ENCODE measurements around the gene SPPL3. TPM values are rescaled to one million over a fixed set of nuclear protein-coding genes. Genes with fewer than 3 reads are reported as not detected.

Gene SPPL3
- total and polyA plus RNA-seq, 4 donors: 7.4 to 12.6 (median 8.7) TPM

DNA sequence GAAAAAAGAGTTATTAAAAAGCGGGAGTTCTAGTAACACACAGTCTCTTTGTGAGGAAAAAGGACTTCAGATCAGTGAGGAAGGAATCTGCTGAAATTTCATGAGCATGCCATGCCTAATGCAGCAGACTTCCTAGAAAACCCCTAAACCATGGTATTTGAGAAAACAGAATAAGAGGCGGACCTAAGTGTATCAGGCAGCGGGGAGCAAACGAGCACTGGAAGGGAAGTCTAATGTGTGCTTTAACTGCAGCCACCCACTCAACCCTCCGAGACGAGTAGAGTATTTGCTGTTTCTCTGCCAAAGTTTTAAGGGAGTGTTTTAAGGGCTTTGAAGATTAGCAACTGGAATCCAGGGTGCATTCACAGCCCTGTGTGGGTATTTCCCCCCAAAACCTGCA lies 142.1 kb downstream of the SPPL3 start (continued):
- TF ChIP-seq YY1 (IDR thresholded peaks at IDR 0.05): no peak
- TF ChIP-seq, protein P1, sequence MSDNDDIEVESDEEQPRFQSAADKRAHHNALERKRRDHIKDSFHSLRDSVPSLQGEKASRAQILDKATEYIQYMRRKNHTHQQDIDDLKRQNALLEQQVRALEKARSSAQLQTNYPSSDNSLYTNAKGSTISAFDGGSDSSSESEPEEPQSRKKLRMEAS (IDR thresholded peaks at IDR 0.05): no peak

DNA sequence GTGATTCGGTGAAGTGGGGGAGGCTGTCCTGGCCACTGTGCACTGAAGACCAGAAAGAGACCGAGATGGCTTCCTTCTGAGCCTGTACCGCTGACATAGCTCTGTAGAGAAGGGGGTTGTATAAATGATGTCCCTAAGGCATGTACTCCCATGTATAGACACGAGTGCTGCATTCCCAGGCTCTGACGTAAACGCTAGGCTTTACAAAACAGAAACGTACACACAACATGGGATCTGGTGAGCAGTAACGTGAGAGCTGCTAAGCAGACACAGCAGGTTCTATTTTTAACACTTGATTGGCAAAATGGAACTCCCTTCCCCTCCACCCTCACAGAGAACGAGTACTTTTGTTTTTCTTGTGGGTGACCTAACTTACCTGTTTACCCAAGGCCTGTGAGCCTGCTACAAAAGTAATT lies 142.6 kb downstream of the SPPL3 start:
- peaks cover 12 to 37% (median 21%) of the 10 kb centered on the region in 4 donors for H3K36me3 ChIP-seq (ENCODE audit: control insufficient read depth in 4 of 4, insufficient read depth in 3 of 4, low read depth in 1 of 4, low read length in 3 of 4)
- no peaks in the 10 kb centered on the region for H3K9me3 ChIP-seq (ENCODE audit: control insufficient read depth in 4 of 4, low read length in 3 of 4)
- no peaks in the 10 kb centered on the region for H3K27me3 ChIP-seq (ENCODE audit: control insufficient read depth in 4 of 4, insufficient read depth in 4 of 4, low read length in 3 of 4)
- H3K4me3 ChIP-seq (ENCODE audit: low read depth in 1 of 3, low read length in 3 of 3): no peak overlapping the region
- H3K4me1 ChIP-seq (ENCODE audit: control insufficient read depth in 4 of 4, insufficient read depth in 4 of 4, low read length in 3 of 4): no peaks in the 10 kb centered on the region
- TF ChIP-seq ZBTB33 (IDR thresholded peaks at IDR 0.05): no peak
- no peak for TF ChIP-seq GABPA (IDR thresholded peaks at IDR 0.05 in 1 of 2, conservative IDR thresholded peaks at IDR 0.05 in 1 of 2)
- no peak for TF ChIP-seq NR2F2 (IDR thresholded peaks at IDR 0.05)
- TF ChIP-seq JUND (IDR thresholded peaks at IDR 0.05): no peak
- TF ChIP-seq FOXA1 (IDR thresholded peaks at IDR 0.05): no peak
- TF ChIP-seq, protein P1 (IDR thresholded peaks at IDR 0.05): no peak
- no peak for TF ChIP-seq HNF4A (conservative IDR thresholded peaks at IDR 0.05)
- TF ChIP-seq HNF4G (IDR thresholded peaks at IDR 0.05): no peak
- TF ChIP-seq, protein P2, sequence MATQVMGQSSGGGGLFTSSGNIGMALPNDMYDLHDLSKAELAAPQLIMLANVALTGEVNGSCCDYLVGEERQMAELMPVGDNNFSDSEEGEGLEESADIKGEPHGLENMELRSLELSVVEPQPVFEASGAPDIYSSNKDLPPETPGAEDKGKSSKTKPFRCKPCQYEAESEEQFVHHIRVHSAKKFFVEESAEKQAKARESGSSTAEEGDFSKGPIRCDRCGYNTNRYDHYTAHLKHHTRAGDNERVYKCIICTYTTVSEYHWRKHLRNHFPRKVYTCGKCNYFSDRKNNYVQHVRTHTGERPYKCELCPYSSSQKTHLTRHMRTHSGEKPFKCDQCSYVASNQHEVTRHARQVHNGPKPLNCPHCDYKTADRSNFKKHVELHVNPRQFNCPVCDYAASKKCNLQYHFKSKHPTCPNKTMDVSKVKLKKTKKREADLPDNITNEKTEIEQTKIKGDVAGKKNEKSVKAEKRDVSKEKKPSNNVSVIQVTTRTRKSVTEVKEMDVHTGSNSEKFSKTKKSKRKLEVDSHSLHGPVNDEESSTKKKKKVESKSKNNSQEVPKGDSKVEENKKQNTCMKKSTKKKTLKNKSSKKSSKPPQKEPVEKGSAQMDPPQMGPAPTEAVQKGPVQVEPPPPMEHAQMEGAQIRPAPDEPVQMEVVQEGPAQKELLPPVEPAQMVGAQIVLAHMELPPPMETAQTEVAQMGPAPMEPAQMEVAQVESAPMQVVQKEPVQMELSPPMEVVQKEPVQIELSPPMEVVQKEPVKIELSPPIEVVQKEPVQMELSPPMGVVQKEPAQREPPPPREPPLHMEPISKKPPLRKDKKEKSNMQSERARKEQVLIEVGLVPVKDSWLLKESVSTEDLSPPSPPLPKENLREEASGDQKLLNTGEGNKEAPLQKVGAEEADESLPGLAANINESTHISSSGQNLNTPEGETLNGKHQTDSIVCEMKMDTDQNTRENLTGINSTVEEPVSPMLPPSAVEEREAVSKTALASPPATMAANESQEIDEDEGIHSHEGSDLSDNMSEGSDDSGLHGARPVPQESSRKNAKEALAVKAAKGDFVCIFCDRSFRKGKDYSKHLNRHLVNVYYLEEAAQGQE (IDR thresholded peaks at IDR 0.05): no peak
- TF ChIP-seq ATF3 (IDR thresholded peaks at IDR 0.05): no peak
- no peak for TF ChIP-seq SP1 (IDR thresholded peaks at IDR 0.05)
- TF ChIP-seq RXRA (IDR thresholded peaks at IDR 0.05): no peak
- DNase-seq (ENCODE audit: low spot score): no peak
- H3K9ac ChIP-seq (ENCODE audit: low read depth in 1 of 2, low read length in 2 of 2): no peak overlapping the region
- 89% methylated on average over 9 of the region's 9 CpGs for WGBS
- H3K27ac ChIP-seq (ENCODE audit: low read depth in 1 of 2, low read length in 2 of 2): no peak overlapping the region

- no peaks in the 10 kb centered on the region for H3K27me3 ChIP-seq (ENCODE audit: control insufficient read depth in 4 of 4, insufficient read depth in 4 of 4, low read length in 3 of 4)
- H3K9ac ChIP-seq (ENCODE audit: low read depth in 1 of 2, low read length in 2 of 2): no peak overlapping the region
- H3K4me3 ChIP-seq (ENCODE audit: low read depth in 1 of 3, low read length in 3 of 3): no peak overlapping the region
- H3K27ac ChIP-seq (ENCODE audit: low read depth in 1 of 2, low read length in 2 of 2): no peak overlapping the region
- H3K9me3 ChIP-seq (ENCODE audit: control insufficient read depth in 4 of 4, low read length in 3 of 4): no peaks in the 10 kb centered on the region
- H3K4me1 ChIP-seq (ENCODE audit: control insufficient read depth in 4 of 4, insufficient read depth in 4 of 4, low read length in 3 of 4): no peaks in the 10 kb centered on the region
- 95% methylated on average over 21 of the region's 21 CpGs for WGBS
- no peak for DNase-seq (ENCODE audit: low spot score)
- peaks cover 4 to 27% (median 13%) of the 10 kb centered on the region in 4 donors for H3K36me3 ChIP-seq (ENCODE audit: control insufficient read depth in 4 of 4, insufficient read depth in 3 of 4, low read depth in 1 of 4, low read length in 3 of 4)
- TF ChIP-seq HNF4G (IDR thresholded peaks at IDR 0.05): no peak
- TF ChIP-seq YY1 (IDR thresholded peaks at IDR 0.05): no peak
- no peak for TF ChIP-seq RAD21 (IDR thresholded peaks at IDR 0.05)
- no peak for TF ChIP-seq ZBTB33 (IDR thresholded peaks at IDR 0.05)
- TF ChIP-seq FOXA1 (IDR thresholded peaks at IDR 0.05): no peak
- TF ChIP-seq EGR1 (IDR thresholded peaks at IDR 0.05; ENCODE audit: low read depth in 2 of 2): no peak
- TF ChIP-seq, protein P3, sequence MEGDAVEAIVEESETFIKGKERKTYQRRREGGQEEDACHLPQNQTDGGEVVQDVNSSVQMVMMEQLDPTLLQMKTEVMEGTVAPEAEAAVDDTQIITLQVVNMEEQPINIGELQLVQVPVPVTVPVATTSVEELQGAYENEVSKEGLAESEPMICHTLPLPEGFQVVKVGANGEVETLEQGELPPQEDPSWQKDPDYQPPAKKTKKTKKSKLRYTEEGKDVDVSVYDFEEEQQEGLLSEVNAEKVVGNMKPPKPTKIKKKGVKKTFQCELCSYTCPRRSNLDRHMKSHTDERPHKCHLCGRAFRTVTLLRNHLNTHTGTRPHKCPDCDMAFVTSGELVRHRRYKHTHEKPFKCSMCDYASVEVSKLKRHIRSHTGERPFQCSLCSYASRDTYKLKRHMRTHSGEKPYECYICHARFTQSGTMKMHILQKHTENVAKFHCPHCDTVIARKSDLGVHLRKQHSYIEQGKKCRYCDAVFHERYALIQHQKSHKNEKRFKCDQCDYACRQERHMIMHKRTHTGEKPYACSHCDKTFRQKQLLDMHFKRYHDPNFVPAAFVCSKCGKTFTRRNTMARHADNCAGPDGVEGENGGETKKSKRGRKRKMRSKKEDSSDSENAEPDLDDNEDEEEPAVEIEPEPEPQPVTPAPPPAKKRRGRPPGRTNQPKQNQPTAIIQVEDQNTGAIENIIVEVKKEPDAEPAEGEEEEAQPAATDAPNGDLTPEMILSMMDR (IDR thresholded peaks at IDR 0.05; ENCODE audit: low read depth, low read length, missing input control): no peak
- TF ChIP-seq JUND (IDR thresholded peaks at IDR 0.05): no peak
- TF ChIP-seq HNF4A (conservative IDR thresholded peaks at IDR 0.05): no peak
- no peak for TF ChIP-seq TAF1 (conservative IDR thresholded peaks at IDR 0.05)
- TF ChIP-seq NR2F2 (IDR thresholded peaks at IDR 0.05): no peak
Measured at GRCh38 chr12:120760349-120761254, 143.6 kb downstream of the SPPL3 start.

Measured in liver (tissue), 9 donors.